ENCODE results near the gene MOB2.

MOB2 gene

DNA sequence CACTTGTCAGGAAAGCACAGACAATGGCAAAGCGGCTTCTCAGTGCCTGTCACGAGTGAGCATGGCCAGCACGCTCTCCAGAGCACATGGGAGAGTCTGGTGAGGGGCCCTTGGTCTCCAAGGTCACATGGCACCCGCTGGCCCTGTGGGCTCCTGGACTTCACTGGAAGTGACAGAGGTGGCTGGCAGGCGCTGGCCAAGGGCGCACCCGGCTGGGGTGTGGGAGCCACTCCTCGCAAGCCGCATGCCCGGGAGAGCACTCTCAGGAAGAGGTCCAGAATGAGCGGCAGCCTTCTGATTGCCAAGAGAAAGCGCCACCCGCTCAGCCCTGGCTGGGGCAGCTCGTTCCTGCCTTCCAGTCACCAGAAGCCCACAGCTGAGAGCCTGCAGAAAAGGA is 17.1 kb upstream of the MOB2 start:
- Mint-ChIP-seq H3K36me3 (ENCODE audit: low read depth) (peaks cover 8% of the 10 kb centered on the region), H3K4me3 (no peak overlapping the region), H3K27ac (no peak overlapping the region), H3K9me3 (no peaks in the 10 kb centered on the region), H3K27me3 (ENCODE audit: low read depth) (no peaks in the 10 kb centered on the region), H3K4me1 (peaks cover 10% of the 10 kb centered on the region)
- TF ChIP-seq, protein P1, sequence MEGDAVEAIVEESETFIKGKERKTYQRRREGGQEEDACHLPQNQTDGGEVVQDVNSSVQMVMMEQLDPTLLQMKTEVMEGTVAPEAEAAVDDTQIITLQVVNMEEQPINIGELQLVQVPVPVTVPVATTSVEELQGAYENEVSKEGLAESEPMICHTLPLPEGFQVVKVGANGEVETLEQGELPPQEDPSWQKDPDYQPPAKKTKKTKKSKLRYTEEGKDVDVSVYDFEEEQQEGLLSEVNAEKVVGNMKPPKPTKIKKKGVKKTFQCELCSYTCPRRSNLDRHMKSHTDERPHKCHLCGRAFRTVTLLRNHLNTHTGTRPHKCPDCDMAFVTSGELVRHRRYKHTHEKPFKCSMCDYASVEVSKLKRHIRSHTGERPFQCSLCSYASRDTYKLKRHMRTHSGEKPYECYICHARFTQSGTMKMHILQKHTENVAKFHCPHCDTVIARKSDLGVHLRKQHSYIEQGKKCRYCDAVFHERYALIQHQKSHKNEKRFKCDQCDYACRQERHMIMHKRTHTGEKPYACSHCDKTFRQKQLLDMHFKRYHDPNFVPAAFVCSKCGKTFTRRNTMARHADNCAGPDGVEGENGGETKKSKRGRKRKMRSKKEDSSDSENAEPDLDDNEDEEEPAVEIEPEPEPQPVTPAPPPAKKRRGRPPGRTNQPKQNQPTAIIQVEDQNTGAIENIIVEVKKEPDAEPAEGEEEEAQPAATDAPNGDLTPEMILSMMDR (IDR thresholded peaks at IDR 0.05; ENCODE audit: unreplicated experiment in 3 of 3): no peak

- Mint-ChIP-seq H3K27me3 (ENCODE audit: low read depth) (no peaks in the 10 kb centered on the region), H3K4me1 (peaks cover 10% of the 10 kb centered on the region), H3K4me3 (no peak overlapping the region), H3K9me3 (no peaks in the 10 kb centered on the region), H3K36me3 (ENCODE audit: low read depth) (peaks cover 12% of the 10 kb centered on the region), H3K27ac (no peak overlapping the region)
- TF ChIP-seq, protein P1 (IDR thresholded peaks at IDR 0.05; ENCODE audit: unreplicated experiment in 3 of 3): no peak
Observed at GRCh38 chr11:1502954-1503707, 16.6 kb upstream of the MOB2 start.

- peaks cover 13% of the 10 kb centered on the region for H3K36me3 Mint-ChIP-seq (ENCODE audit: low read depth)
- peaks cover 5% of the 10 kb centered on the region for H3K4me1 Mint-ChIP-seq
- no peak overlapping the region for H3K4me3 Mint-ChIP-seq
- no peak overlapping the region for H3K27ac Mint-ChIP-seq
- no peaks in the 10 kb centered on the region for H3K9me3 Mint-ChIP-seq
- no peaks in the 10 kb centered on the region for H3K27me3 Mint-ChIP-seq (ENCODE audit: low read depth)
- TF ChIP-seq, protein P1 (IDR thresholded peaks at IDR 0.05; ENCODE audit: unreplicated experiment in 3 of 3): no peak
Observed at GRCh38 chr11:1502168-1502953, 15.8 kb upstream of the MOB2 start.

DNA sequence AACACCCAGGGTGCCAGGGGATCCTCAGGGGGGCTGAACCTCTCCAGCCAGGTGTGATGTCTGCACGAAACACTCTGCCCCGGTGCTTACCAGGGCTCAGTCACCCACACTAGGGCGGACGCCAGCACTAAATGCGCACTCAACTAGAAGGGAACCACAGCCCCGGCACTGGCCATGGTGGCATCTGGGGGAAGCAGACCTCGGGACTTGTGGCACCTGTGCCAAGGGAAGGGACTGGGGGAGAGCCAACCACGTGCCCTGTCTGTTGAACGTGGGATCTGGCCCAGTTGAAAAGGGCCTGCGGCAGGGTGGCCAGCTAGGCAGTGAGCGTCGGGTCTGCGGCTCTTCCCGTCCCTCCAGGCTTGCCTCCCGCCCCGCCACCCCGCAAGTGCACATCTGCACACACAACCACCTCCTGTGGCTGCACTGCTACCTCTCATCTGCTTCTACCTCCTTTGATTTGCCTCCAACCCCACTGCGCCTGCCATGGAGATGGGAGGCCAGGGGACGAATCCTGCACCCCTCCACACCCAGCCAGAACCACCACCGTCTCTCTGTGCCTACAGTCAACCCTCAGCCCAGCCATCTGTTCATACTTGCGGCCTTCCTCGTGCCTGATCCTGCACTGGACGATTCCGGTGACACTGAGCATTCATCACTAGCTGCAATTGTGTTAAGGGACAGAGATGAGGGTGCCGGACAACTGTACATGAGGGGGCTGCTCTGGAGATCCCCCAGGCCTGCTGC is 15.0 kb upstream of the MOB2 start:
- H3K4me1 Mint-ChIP-seq: peaks cover 5% of the 10 kb centered on the region
- H3K36me3 Mint-ChIP-seq (ENCODE audit: low read depth): peaks cover 17% of the 10 kb centered on the region
- no peaks in the 10 kb centered on the region for H3K27me3 Mint-ChIP-seq (ENCODE audit: low read depth)
- TF ChIP-seq, protein P1 (IDR thresholded peaks at IDR 0.05; ENCODE audit: unreplicated experiment in 3 of 3): no peak
- no peak overlapping the region for H3K27ac Mint-ChIP-seq
- H3K4me3 Mint-ChIP-seq: no peak overlapping the region
- H3K9me3 Mint-ChIP-seq: no peaks in the 10 kb centered on the region

DNA sequence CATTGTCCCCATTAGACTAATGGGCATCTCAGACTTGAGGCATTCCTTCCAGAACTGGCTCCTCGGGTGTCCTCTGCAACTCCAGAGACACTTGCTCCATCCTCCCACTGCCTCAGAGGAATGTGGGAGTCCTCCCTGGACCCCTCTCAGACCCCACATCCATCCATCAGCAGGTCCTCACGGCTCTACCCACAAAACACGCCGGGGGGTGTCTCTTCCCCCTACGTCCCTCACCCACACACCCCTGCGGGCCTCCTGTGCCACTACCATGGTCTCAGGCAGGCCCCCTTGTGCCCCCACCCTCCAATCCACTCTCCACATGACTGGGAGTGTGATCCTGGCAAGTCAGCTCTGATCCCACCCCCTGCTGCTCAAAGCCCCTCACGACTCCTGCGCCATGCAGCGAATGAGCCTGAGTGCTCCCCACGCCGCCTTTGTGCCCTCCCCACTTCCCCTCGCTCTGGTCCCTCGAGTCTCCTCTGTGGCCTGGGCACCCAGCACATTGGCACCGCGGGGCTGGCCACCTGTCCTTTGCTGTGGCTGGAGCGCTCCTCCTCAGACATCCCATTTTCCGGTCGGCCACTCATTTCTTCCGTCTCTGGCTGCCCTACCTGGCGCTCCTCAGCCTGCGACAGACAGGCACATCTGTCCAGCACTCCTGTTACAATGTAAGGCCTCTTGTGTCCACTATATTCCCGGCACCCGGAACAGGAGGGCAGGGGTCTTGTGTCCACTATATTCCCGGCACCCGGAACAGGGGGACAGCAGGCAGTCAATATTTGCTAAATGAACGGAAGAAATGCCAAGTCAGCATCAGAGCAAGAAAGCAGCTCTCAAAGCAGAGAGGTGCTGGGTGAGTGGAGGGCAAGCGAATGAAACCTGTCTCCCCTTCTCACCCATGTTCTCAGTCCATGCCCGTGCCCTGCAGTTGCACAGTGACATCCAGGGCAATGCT is 14.2 kb upstream of the MOB2 start:
- Mint-ChIP-seq H3K9me3 (peaks cover 5% of the 10 kb centered on the region), H3K4me1 (peaks cover 5% of the 10 kb centered on the region), H3K27ac (no peak overlapping the region), H3K36me3 (ENCODE audit: low read depth) (peaks cover 20% of the 10 kb centered on the region), H3K4me3 (no peak overlapping the region), H3K27me3 (ENCODE audit: low read depth) (no peaks in the 10 kb centered on the region)
- TF ChIP-seq, protein P1 (IDR thresholded peaks at IDR 0.05; ENCODE audit: unreplicated experiment in 3 of 3): no peak
